ENCODE data around the gene ANKRD11.
A peak's percentile ranks its signal among the peaks of the same experiment; 100 is the strongest.
"Not testable (repeated sequence)": the region's sequence is repeated elsewhere in the genome, so short reads cannot be mapped to it uniquely, and the experiment has no call there.

DNA sequence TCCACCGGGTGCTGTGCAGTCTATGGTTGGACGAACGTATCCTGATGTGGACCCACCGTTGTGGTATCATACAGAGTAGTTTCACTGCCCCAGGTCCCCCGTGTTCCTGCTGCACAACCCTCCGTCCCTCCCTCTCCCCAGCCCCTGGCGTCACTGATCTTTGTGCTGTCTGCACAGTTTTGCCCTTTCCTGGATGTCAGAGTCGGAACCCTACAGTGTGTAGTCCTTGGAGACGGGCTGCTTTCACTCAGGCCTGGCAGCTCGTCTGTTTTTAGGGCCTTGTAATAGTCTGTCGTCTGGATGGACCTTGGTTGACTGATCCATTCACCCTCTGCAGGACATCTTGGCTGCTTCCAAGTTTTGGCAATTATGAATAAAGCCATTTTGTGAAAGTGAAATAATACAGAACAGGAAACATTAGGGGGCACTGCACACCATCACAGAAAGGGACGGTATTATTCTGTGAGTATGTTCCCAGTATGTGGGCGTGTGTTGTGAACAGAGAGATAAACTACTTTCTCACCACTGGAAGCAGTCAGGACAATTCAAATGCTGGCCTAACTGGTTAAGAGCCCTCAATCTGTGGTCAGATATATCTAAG is 156.9 kb downstream of the ANKRD11 start:
- TF ChIP-seq, protein P1, sequence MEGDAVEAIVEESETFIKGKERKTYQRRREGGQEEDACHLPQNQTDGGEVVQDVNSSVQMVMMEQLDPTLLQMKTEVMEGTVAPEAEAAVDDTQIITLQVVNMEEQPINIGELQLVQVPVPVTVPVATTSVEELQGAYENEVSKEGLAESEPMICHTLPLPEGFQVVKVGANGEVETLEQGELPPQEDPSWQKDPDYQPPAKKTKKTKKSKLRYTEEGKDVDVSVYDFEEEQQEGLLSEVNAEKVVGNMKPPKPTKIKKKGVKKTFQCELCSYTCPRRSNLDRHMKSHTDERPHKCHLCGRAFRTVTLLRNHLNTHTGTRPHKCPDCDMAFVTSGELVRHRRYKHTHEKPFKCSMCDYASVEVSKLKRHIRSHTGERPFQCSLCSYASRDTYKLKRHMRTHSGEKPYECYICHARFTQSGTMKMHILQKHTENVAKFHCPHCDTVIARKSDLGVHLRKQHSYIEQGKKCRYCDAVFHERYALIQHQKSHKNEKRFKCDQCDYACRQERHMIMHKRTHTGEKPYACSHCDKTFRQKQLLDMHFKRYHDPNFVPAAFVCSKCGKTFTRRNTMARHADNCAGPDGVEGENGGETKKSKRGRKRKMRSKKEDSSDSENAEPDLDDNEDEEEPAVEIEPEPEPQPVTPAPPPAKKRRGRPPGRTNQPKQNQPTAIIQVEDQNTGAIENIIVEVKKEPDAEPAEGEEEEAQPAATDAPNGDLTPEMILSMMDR (IDR thresholded peaks at IDR 0.05; ENCODE audit: extremely low read depth in 1 of 2, insufficient read depth in 1 of 2, low read depth in 1 of 2, low read length in 2 of 2), result peak; percentile 28 to 45
- not testable (repeated sequence) for TF ChIP-seq POLR2A (IDR thresholded peaks at IDR 0.05; ENCODE audit: low read depth, low read length)
